ENCODE data around the gene ANKFN1.
"Not testable (repeated sequence)": the region's sequence is repeated elsewhere in the genome, so short reads cannot be mapped to it uniquely, and the experiment has no call there.

The ANKFN1 gene

GRCh38 chr17:56350592-56350991, 197.3 kb downstream of the ANKFN1 start:
- DNase-seq, result no peak

- DNase-seq, result no peak
Measured at GRCh38 chr17:56351675-56352074, 198.4 kb downstream of the ANKFN1 start.

- DNase-seq, result no peak
Measured at GRCh38 chr17:56358651-56359050, 205.4 kb downstream of the ANKFN1 start.

- no peak for DNase-seq
Measured at GRCh38 chr17:56359518-56359917, 206.2 kb downstream of the ANKFN1 start.

- no peak for DNase-seq
Measured at GRCh38 chr17:56367366-56367765, 214.1 kb downstream of the ANKFN1 start.

GRCh38 chr17:56373981-56374833, 220.9 kb downstream of the ANKFN1 start:
- no peak for DNase-seq

- no peak for DNase-seq
Measured at GRCh38 chr17:56389356-56389755, 236.1 kb downstream of the ANKFN1 start.

- no peak for DNase-seq
Measured at GRCh38 chr17:56392321-56392720, 239.0 kb downstream of the ANKFN1 start.

- DNase-seq, result no peak
Measured at GRCh38 chr17:56393156-56393555, 239.9 kb downstream of the ANKFN1 start.

GRCh38 chr17:56395787-56396186, 242.5 kb downstream of the ANKFN1 start:
- no peak for DNase-seq

GRCh38 chr17:56407086-56407485, 253.8 kb downstream of the ANKFN1 start:
- no peak for DNase-seq

GRCh38 chr17:56412356-56412755, 259.1 kb downstream of the ANKFN1 start:
- not testable (repeated sequence) for DNase-seq

GRCh38 chr17:56416682-56417351, 263.5 kb downstream of the ANKFN1 start:
- no peak for DNase-seq

- no peak for DNase-seq
Measured at GRCh38 chr17:56424005-56424404, 270.7 kb downstream of the ANKFN1 start.

- DNase-seq, result no peak
Measured at GRCh38 chr17:56424543-56425044, 271.3 kb downstream of the ANKFN1 start.

GRCh38 chr17:56425483-56425882, 272.2 kb downstream of the ANKFN1 start:
- DNase-seq, result no peak

- no peak for DNase-seq
Measured at GRCh38 chr17:56426901-56427300, 273.6 kb downstream of the ANKFN1 start.

GRCh38 chr17:56431736-56432135, 278.5 kb downstream of the ANKFN1 start:
- DNase-seq, result no peak

GRCh38 chr17:56432443-56432842, 279.2 kb downstream of the ANKFN1 start:
- DNase-seq, result no peak

GRCh38 chr17:56434610-56435009, 281.3 kb downstream of the ANKFN1 start:
- DNase-seq, result no peak

- DNase-seq, result no peak
Measured at GRCh38 chr17:56436142-56436541, 282.9 kb downstream of the ANKFN1 start.

- DNase-seq, result no peak
Measured at GRCh38 chr17:56440419-56440818, 287.1 kb downstream of the ANKFN1 start.

GRCh38 chr17:56441308-56441707, 288.0 kb downstream of the ANKFN1 start:
- no peak for DNase-seq

All from stimulated activated naive CD4-positive, alpha-beta T cell (primary cell).